H9 (cell line): ENCODE results near the gene ANKHD1. TPM values are rescaled to one million over a fixed set of nuclear protein-coding genes. Genes with fewer than 3 reads are reported as not detected.

Experiments used
- DNase-seq: peaks from one replicate; pipeline ENCODE4 v3.0.0-alpha.2; 2017
- H2AFZ ChIP-seq: one replicate; pipeline ENCODE4 v1.6.1; 2013; ENCODE audit warnings: mild to moderate bottlenecking, low read length, control low read depth, moderate library complexity
- H2AK5ac ChIP-seq: 2 replicates; pipeline ENCODE4 v1.6.1; 2013; ENCODE audit warnings: low read length, control low read depth, mixed read lengths; ENCODE audit not compliant: insufficient read length
- H2BK120ac ChIP-seq: one replicate; pipeline ENCODE4 v1.6.1; 2013; ENCODE audit warnings: low read depth, mild to moderate bottlenecking, low read length, control low read depth, inconsistent platforms; ENCODE audit not compliant: poor library complexity, severe bottlenecking
- H2BK12ac ChIP-seq: 2 replicates; pipeline ENCODE4 v1.6.1; 2013; ENCODE audit warnings: low read length, control low read depth, mixed read lengths, low read depth; ENCODE audit not compliant: insufficient read length
- H2BK15ac ChIP-seq: 2 replicates; pipeline ENCODE4 v1.6.1; 2013; ENCODE audit warnings: low read depth, low read length, control low read depth
- H2BK20ac ChIP-seq: one replicate; pipeline ENCODE4 v1.6.1; 2013; ENCODE audit warnings: low read depth, mild to moderate bottlenecking, low read length, control low read depth, inconsistent platforms; ENCODE audit not compliant: poor library complexity, severe bottlenecking
- H2BK5ac ChIP-seq: 2 replicates; pipeline ENCODE4 v1.6.1; 2013; ENCODE audit warnings: low read length, control low read depth, mixed read lengths; ENCODE audit not compliant: insufficient read length
- H3K14ac ChIP-seq: 2 replicates; pipeline ENCODE4 v1.6.1; 2013; ENCODE audit warnings: low read length, control low read depth; ENCODE audit not compliant: insufficient read depth
- H3K18ac ChIP-seq: 2 replicates; pipeline ENCODE4 v1.6.1; 2013; ENCODE audit warnings: low read depth, mild to moderate bottlenecking, mixed read lengths, low read length, control low read depth; ENCODE audit not compliant: insufficient read length
- H3K23ac ChIP-seq: 2 replicates; pipeline ENCODE4 v1.6.1; 2013; ENCODE audit warnings: low read length, control low read depth, mixed read lengths, low read depth; ENCODE audit not compliant: insufficient read length
- H3K23me2 ChIP-seq: 2 replicates; pipeline ENCODE4 v1.6.1; 2013; ENCODE audit warnings: low read depth, mild to moderate bottlenecking, mixed read lengths, low read length, control low read depth; ENCODE audit not compliant: insufficient read length, poor library complexity, severe bottlenecking
- H3K27ac ChIP-seq: 2 replicates; pipeline ENCODE4 v1.5.1; 2013; ENCODE audit warnings: low read length, control low read depth, mixed read lengths, low read depth; ENCODE audit not compliant: insufficient read length
- H3K27me3 ChIP-seq: 2 replicates; pipeline ENCODE4 v1.6.1; 2013; ENCODE audit warnings: low read length, control low read depth, inconsistent platforms; ENCODE audit not compliant: insufficient read depth
- H3K4ac ChIP-seq: 2 replicates; pipeline ENCODE4 v1.6.1; 2013; ENCODE audit warnings: low read depth, mild to moderate bottlenecking, control low read depth, inconsistent platforms, low read length, moderate library complexity
- H3K4me1 ChIP-seq: 2 replicates; pipeline ENCODE4 v1.6.1; 2013; ENCODE audit warnings: low read length, control low read depth, inconsistent platforms; ENCODE audit not compliant: insufficient read depth
- H3K4me2 ChIP-seq: 2 replicates; pipeline ENCODE4 v1.6.1; 2013; ENCODE audit warnings: low read length, control low read depth, mixed read lengths; ENCODE audit not compliant: insufficient read length, insufficient read depth
- H3K56ac ChIP-seq: 2 replicates; pipeline ENCODE4 v1.6.1; 2013; ENCODE audit warnings: low read depth, mild to moderate bottlenecking, mixed read lengths, low read length, control low read depth; ENCODE audit not compliant: insufficient read length
- H3K79me1 ChIP-seq: 2 replicates; pipeline ENCODE4 v1.6.1; 2013; ENCODE audit warnings: low read depth, mild to moderate bottlenecking, moderate library complexity, low read length, control low read depth, inconsistent platforms; ENCODE audit not compliant: insufficient read depth, poor library complexity, severe bottlenecking
- H3K79me2 ChIP-seq: 2 replicates; pipeline ENCODE4 v1.6.1; 2013; ENCODE audit warnings: low read length, control low read depth, inconsistent platforms; ENCODE audit not compliant: insufficient read depth
- H3K9ac ChIP-seq: 2 replicates; pipeline ENCODE4 v1.6.1; 2013; ENCODE audit warnings: low read length, control low read depth, mixed read lengths; ENCODE audit not compliant: insufficient read length; ENCODE audit errors: extremely low read depth
- H3K9me3 ChIP-seq: one replicate; pipeline ENCODE4 v1.6.1; 2013; ENCODE audit warnings: low read depth, low read length, inconsistent platforms; ENCODE audit not compliant: control insufficient read depth
- H3T11ph ChIP-seq: one replicate; pipeline ENCODE4 v1.6.1; 2013; ENCODE audit warnings: mild to moderate bottlenecking, low read length, control low read depth, inconsistent platforms
- H4K20me1 ChIP-seq: one replicate; pipeline ENCODE4 v1.6.1; 2013; ENCODE audit not compliant: control insufficient read depth, insufficient read length, insufficient read depth
- H4K5ac ChIP-seq: 2 replicates; pipeline ENCODE4 v1.6.1; 2013; ENCODE audit warnings: low read depth, mild to moderate bottlenecking, mixed read lengths, low read length, control low read depth; ENCODE audit not compliant: insufficient read length
- H4K8ac ChIP-seq: replicated peaks from 2 replicates; pipeline ENCODE4 v1.6.1; 2013; ENCODE audit warnings: low read length, control low read depth, mixed read lengths, low read depth; ENCODE audit not compliant: insufficient read length
- H4K91ac ChIP-seq: 2 replicates; pipeline ENCODE4 v1.6.1; 2013; ENCODE audit warnings: low read depth, mild to moderate bottlenecking, moderate library complexity, mixed read lengths, low read length, control low read depth; ENCODE audit not compliant: insufficient read length
- H3K27ac Mint-ChIP-seq, 3 experiments: 2 replicates in 2 of 3; 3 replicates in 1 of 3; pipeline ENCODE4 v1.8.0; 2020 to 2021; ENCODE audit warnings: mixed read lengths in 3 of 3, mild to moderate bottlenecking in 1 of 3, moderate library complexity in 1 of 3
- H3K27me3 Mint-ChIP-seq: 2 replicates; pipeline ENCODE4 v1.8.0; 2021; ENCODE audit warnings: low read depth, mild to moderate bottlenecking, moderate library complexity, mixed read lengths
- H3K36me3 Mint-ChIP-seq, 3 experiments: 2 replicates in 2 of 3; 3 replicates in 1 of 3; pipeline ENCODE4 v1.8.0; 2020 to 2021; ENCODE audit warnings: low read depth in 3 of 3, mixed read lengths in 3 of 3; ENCODE audit not compliant: insufficient read depth in 1 of 3
- H3K4me1 Mint-ChIP-seq, 2 experiments: 2 replicates each; pipeline ENCODE4 v1.8.0; 2020; ENCODE audit warnings: mixed read lengths in 2 of 2
- H3K4me3 Mint-ChIP-seq, 2 experiments: 2 replicates in 1 of 2; 3 replicates in 1 of 2; pipeline ENCODE4 v1.8.0; 2020 to 2021; ENCODE audit warnings: mild to moderate bottlenecking in 2 of 2, mixed read lengths in 2 of 2, moderate library complexity in 1 of 2
- H3K9me3 Mint-ChIP-seq, 2 experiments: 2 replicates in 1 of 2; 3 replicates in 1 of 2; pipeline ENCODE4 v1.8.0; 2020; ENCODE audit warnings: mild to moderate bottlenecking in 2 of 2, mixed read lengths in 2 of 2, moderate library complexity in 1 of 2
- CTCF ChIP-seq: fragments of 200-600 bp; sonication (generic); conservative IDR thresholded peaks from 3 replicates; pipeline ENCODE4 v1.8.0; 2021; ENCODE audit warnings: antibody characterized with exemption, mild to moderate bottlenecking
- WGBS: extraction: QIAGEN DNeasy Blood & Tissue Kit; methylation state at CpG from one replicate; pipeline ENCODE4 v1.1.7; 2013; ENCODE audit warnings: missing lambda C conversion rate, low lambda C conversion rate, mixed read lengths; ENCODE audit not compliant: insufficient read length; ENCODE audit errors: extremely low coverage; 5-methylcytosine and 5-hydroxymethylcytosine counted together
- total RNA-seq: library from RNA; stranded (reverse); gene quantifications from 2 replicates; pipeline ENCODE4 v1.2.1, GENCODE V29; 2021

Gene ANKHD1
- total RNA-seq, 1 experiment from 2014 or later: 105 TPM

DNA sequence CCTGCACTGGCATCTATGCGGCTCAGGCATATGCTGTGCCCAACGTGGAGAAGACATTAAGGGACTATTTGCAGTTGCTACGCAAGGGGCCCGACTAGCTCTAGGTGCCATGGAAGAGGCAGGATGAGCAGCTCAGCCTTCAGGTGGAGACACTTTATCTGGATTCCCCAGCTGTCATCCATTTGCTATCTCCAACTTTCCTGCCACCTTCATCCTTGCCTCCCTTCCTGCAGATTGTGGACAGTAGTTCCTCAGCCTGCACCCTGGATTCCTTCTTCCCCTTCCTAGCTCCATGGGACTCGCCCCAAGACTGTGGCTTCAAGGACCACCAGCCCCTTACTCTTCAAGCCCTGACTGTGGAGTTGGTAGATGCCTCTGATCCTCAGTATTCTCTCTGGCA, 165.0 kb downstream of the ANKHD1 start:
- Histone ChIP-seq H3K4me2 (no peak overlapping the region), H3K9ac (no peak overlapping the region), H4K8ac (no peak overlapping the region), H3K79me1 (no peaks in the 10 kb centered on the region), H3K4me1 (peaks cover 4% of the 10 kb centered on the region; the same call in 1 of the 2 replicates), H3T11ph (no peak overlapping the region), H2AK5ac (no peak overlapping the region), H4K20me1 (no peaks in the 10 kb centered on the region), H2BK120ac (no peak overlapping the region), H3K23ac (no peak overlapping the region), H2BK5ac (no peak overlapping the region), H3K27ac (no peak overlapping the region), H2BK15ac (no peak overlapping the region), H3K56ac (no peak overlapping the region), H3K79me2 (no peaks in the 10 kb centered on the region), H3K27me3 (no peaks in the 10 kb centered on the region), H3K18ac (no peak overlapping the region), H3K9me3 (no peaks in the 10 kb centered on the region), H2BK12ac (no peak overlapping the region), H2AFZ (no peak overlapping the region), H4K5ac (no peak overlapping the region), H3K4ac (no peak overlapping the region), H3K23me2 (peaks cover 10% of the 10 kb centered on the region), H3K14ac (no peak overlapping the region), H2BK20ac (no peak overlapping the region), H4K91ac (no peak overlapping the region)
- WGBS: no CpG with 5 or more reads among the region's 5 CpGs
- DNase-seq: no peak
- Mint-ChIP-seq H3K4me3 (peak overlapping the region in 1 of 2 experiments; percentile 34; a peak in 1 of 5 replicates), H3K36me3 (peaks cover 9 to 33% (median 22%) of the 10 kb centered on the region in 3 experiments), H3K27ac (no peak overlapping the region), H3K4me1 (peaks cover 14 to 18% of the 10 kb centered on the region in 2 experiments), H3K27me3 (no peaks in the 10 kb centered on the region; the same call in 1 of the 2 replicates), H3K9me3 (no peaks in the 10 kb centered on the region; a peak in 2 of 5 replicates)
- TF ChIP-seq CTCF: no peak
